ENCODE measurements around the gene SH3GL3. TPM values are rescaled to one million over a fixed set of nuclear protein-coding genes. Genes with fewer than 3 reads are reported as not detected.

Gene SH3GL3
- total RNA-seq, 1 experiment from 2014 or later: not detected

DNA sequence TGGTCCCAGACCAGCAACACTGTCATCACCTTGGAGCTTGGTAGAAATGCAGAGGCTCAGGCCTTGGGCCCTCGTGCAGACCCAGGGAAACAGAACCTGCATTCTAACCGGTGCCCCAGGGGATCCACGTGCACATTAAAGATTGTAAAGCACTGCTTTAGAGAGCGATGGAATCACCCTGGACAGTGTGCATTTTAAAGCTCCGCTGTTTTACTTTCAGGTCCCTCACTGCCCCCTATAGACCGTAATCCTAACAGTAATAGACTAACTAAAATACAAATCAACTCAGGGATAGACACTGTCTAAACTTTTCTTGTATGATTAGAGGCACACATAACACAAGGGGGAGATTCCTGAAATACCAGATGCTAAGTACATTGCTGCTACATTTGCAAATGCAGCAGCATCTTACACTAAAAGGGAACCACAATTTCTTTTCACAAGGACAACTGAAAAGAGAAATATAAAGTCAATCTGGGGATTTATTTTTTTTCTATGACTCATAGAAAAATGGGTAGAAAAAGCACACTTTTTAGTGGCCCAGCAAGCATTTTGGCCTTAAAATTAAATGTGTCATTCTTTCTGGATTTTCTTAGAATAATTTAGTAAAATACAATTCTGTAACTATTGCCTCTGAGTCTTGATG lies 10.5 kb upstream of the SH3GL3 start:
- H3K4me1 ChIP-seq (ENCODE audit: control insufficient read depth, insufficient read depth, low read length): no peaks in the 10 kb centered on the region
- H3K27ac ChIP-seq (ENCODE audit: low read length): no peak overlapping the region
- no peaks in the 10 kb centered on the region for H3K36me3 ChIP-seq (ENCODE audit: control insufficient read depth, insufficient read depth, low read length)
- peaks cover 5% of the 10 kb centered on the region for H3K27me3 ChIP-seq (ENCODE audit: control insufficient read depth, insufficient read depth, low read length)
- ChIA-PET CTCF (interaction anchor here (0.5 to 1.1 kb wide), 2 partner anchors 127 to 188 kb away, joined by 3 to 8 read pairs; no protein-coding TSS in a partner anchor), POLR2A (no interaction called here)
- TF ChIP-seq, protein P1, sequence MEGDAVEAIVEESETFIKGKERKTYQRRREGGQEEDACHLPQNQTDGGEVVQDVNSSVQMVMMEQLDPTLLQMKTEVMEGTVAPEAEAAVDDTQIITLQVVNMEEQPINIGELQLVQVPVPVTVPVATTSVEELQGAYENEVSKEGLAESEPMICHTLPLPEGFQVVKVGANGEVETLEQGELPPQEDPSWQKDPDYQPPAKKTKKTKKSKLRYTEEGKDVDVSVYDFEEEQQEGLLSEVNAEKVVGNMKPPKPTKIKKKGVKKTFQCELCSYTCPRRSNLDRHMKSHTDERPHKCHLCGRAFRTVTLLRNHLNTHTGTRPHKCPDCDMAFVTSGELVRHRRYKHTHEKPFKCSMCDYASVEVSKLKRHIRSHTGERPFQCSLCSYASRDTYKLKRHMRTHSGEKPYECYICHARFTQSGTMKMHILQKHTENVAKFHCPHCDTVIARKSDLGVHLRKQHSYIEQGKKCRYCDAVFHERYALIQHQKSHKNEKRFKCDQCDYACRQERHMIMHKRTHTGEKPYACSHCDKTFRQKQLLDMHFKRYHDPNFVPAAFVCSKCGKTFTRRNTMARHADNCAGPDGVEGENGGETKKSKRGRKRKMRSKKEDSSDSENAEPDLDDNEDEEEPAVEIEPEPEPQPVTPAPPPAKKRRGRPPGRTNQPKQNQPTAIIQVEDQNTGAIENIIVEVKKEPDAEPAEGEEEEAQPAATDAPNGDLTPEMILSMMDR (IDR thresholded peaks at IDR 0.05): peak; percentile 70
- no peak for TF ChIP-seq POLR2AphosphoS5 (IDR thresholded peaks at IDR 0.05; ENCODE audit: low read depth, low read length)
- no peak for TF ChIP-seq TCF7L2 (IDR thresholded peaks at IDR 0.05; ENCODE audit: low read depth, low read length)
- TF ChIP-seq SIN3A (IDR thresholded peaks at IDR 0.05; ENCODE audit: borderline replicate concordance, insufficient read depth, low read depth, low read length): no peak
- TF ChIP-seq, protein P2, sequence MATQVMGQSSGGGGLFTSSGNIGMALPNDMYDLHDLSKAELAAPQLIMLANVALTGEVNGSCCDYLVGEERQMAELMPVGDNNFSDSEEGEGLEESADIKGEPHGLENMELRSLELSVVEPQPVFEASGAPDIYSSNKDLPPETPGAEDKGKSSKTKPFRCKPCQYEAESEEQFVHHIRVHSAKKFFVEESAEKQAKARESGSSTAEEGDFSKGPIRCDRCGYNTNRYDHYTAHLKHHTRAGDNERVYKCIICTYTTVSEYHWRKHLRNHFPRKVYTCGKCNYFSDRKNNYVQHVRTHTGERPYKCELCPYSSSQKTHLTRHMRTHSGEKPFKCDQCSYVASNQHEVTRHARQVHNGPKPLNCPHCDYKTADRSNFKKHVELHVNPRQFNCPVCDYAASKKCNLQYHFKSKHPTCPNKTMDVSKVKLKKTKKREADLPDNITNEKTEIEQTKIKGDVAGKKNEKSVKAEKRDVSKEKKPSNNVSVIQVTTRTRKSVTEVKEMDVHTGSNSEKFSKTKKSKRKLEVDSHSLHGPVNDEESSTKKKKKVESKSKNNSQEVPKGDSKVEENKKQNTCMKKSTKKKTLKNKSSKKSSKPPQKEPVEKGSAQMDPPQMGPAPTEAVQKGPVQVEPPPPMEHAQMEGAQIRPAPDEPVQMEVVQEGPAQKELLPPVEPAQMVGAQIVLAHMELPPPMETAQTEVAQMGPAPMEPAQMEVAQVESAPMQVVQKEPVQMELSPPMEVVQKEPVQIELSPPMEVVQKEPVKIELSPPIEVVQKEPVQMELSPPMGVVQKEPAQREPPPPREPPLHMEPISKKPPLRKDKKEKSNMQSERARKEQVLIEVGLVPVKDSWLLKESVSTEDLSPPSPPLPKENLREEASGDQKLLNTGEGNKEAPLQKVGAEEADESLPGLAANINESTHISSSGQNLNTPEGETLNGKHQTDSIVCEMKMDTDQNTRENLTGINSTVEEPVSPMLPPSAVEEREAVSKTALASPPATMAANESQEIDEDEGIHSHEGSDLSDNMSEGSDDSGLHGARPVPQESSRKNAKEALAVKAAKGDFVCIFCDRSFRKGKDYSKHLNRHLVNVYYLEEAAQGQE (IDR thresholded peaks at IDR 0.05; ENCODE audit: insufficient read depth in 1 of 2, low read depth in 2 of 2, low read length in 1 of 2): no peak
- peak; percentile 75; the same call in 1 of the 2 replicates for ATAC-seq
- no peak for DNase-seq (ENCODE audit: low read depth, low spot score)
- no TSS peak for BruUV-seq (replicated peaks)
- no peak overlapping the region for H3K4me3 ChIP-seq (ENCODE audit: low read depth in 2 of 2, low read length in 2 of 2)
- H3K9me3 ChIP-seq (ENCODE audit: control insufficient read depth, insufficient read depth, low read depth, low read length): no peaks in the 10 kb centered on the region
- intact Hi-C loops (cut with micrococcal nuclease; ENCODE audit: unreplicated experiment) (loop anchor here (1.0 kb wide), 1 partner anchor 188 kb away; no protein-coding TSS in a partner anchor), in situ Hi-C loops (cut with HindIII; ENCODE audit: low pct_unique_long_range_greater_than_20kb, low sequenced_read_pairs) (no loop called here)

- BruUV-seq (replicated peaks): no TSS peak
- DNase-seq (ENCODE audit: low read depth, low spot score) (no peak), ATAC-seq (no peak)
- no peak overlapping the region for H3K4me3 ChIP-seq (ENCODE audit: low read depth in 2 of 2, low read length in 2 of 2)
- ChIA-PET POLR2A (no interaction called here), CTCF (no interaction called here)
- no peaks in the 10 kb centered on the region for H3K36me3 ChIP-seq (ENCODE audit: control insufficient read depth, insufficient read depth, low read length)
- TF ChIP-seq POLR2AphosphoS5 (IDR thresholded peaks at IDR 0.05; ENCODE audit: low read depth, low read length) (no peak), SIN3A (IDR thresholded peaks at IDR 0.05; ENCODE audit: borderline replicate concordance, insufficient read depth, low read depth, low read length) (no peak), TCF7L2 (IDR thresholded peaks at IDR 0.05; ENCODE audit: low read depth, low read length) (no peak)
- TF ChIP-seq, protein P1 (IDR thresholded peaks at IDR 0.05): no peak
- TF ChIP-seq, protein P2 (IDR thresholded peaks at IDR 0.05; ENCODE audit: insufficient read depth in 1 of 2, low read depth in 2 of 2, low read length in 1 of 2): no peak
- no peak overlapping the region for H3K27ac ChIP-seq (ENCODE audit: low read length)
- H3K9me3 ChIP-seq (ENCODE audit: control insufficient read depth, insufficient read depth, low read depth, low read length): no peaks in the 10 kb centered on the region
- intact Hi-C loops (cut with micrococcal nuclease; ENCODE audit: unreplicated experiment) (no loop called here), in situ Hi-C loops (cut with HindIII; ENCODE audit: low pct_unique_long_range_greater_than_20kb, low sequenced_read_pairs) (no loop called here)
- no peaks in the 10 kb centered on the region for H3K27me3 ChIP-seq (ENCODE audit: control insufficient read depth, insufficient read depth, low read length)
- no peaks in the 10 kb centered on the region for H3K4me1 ChIP-seq (ENCODE audit: control insufficient read depth, insufficient read depth, low read length)
Observed at GRCh38 chr15:83443076-83443847, 3.9 kb upstream of the SH3GL3 start.
